GM18861 (cell line): ENCODE results near the gene STARD13.
"Not testable (repeated sequence)": the region's sequence is repeated elsewhere in the genome, so short reads cannot be mapped to it uniquely, and the experiment has no call there.

Experiments
- ATAC-seq: cut with Tn5 transposase; IDR thresholded peaks from one replicate; pipeline ENCODE4 v1.9.1; 2021; ENCODE audit not compliant: unreplicated experiment

The STARD13 gene

DNA sequence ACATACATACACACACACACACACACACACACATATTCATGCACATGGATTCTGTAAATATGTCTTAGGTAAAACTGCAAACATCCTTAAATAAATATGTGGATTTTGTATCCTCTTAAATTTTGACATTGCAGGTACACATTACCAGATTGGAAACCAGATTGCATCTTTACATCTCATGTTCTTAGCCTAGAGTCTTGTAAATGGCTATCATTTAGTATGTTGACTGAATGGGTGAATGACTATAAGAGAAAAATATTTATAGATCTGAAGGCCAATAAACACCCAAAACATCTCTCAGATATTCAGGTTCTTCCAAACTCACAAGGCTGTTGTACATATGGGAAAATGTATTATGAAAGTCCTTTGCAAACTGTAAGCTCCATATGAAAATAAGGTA is 104.3 kb downstream of the STARD13 start:
- no peak for ATAC-seq

DNA sequence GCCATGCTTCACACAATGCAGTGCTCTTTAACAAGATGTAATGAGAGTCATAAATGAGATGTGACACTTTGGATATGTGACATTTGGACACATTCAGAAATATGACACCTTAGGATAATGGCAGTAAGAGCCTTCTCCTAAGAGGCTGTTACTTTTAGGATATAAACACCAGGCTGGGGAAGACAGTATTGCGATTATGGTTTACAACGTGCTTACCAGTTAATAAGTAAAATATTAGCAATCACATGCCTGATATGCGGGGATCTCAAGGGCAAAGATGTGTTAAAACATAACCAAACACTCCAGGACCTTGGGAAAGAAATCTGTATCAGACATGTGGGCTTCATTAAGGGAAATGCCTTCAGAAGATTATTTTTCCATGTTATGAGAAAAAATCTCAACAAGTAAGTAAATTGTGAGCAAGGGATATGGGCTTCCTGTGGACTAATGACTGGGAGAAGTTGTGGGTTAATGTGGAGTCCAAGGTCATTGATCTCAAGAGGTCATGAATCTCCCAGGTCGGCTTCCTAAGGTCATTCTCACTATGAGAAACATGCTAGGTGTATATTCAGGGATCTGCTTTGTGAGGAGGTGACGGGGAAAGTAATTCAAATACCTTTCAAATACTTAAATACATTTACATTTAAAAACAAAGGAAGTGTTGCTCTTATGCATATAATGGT is 105.3 kb downstream of the STARD13 start:
- no peak for ATAC-seq

- no peak for ATAC-seq
Observed at GRCh38 chr13:33179463-33179862, 106.1 kb downstream of the STARD13 start.

DNA sequence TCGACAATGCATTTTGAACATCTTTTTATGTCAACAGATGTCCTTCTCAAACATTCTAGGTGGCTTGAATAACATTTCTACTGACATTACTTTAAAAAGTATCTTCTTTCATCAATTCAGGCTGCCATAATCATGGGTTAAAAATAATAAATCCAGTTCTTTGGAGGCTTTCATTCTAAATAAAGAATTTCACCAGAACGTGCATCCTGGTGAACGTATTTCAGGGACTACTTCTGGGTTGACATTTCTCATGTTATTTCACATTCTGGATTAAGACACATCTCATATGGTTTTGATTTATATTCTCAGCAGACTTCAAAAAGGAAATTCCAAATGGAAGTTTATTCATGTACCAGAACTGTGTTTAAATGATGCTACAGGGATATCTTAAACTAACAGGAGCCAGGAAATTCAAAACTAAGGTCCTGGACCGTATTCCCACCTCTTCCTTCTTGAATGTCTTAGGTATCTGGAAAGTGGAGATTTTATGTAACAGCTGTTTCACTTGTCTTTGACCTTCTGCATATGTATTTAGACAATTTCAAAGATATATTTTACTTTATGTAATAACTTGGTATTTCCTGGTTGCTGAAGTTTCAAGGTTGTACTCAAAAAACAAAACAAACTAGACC is 107.2 kb downstream of the STARD13 start:
- no peak for ATAC-seq

DNA sequence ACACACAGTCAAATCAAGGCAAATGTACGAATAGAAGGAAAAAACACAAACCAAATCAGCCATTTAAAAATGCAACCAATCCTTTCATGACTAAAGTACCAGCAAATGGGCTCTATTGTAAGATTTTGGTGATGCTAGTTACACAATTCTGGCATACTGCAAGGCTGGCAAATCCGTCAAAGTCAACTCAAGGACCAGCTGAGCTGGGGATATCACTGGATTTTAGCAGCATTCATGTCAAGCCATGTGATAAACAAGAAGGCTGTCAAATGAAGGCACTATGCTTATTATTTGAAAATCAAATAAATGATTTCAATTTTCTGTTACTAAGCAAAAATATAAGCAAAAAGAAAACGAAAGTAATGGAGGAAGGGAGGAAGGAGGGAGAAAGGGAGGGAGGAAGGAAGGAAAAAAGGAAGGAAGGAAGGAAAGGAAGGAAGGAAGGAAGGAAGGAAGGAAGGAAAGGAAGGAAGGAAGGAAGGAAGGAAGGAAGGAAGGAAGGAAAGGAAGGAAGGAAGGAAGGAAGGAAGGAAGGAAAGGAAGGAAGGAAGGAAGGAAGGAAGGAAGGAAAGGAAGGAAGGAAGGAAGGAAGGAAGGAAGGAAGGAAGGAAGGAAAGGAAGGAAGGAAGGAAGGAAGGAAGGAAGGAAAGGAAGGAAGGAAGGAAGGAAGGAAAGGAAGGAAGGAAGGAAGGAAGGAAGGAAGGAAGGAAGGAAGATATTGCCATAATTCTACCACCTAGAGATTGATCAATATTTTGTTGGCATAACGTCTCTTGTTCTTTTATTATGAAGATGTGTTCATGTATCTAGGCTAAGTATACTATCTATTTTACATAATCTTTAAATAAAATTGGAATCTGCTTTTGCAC is 108.0 kb downstream of the STARD13 start:
- not testable (repeated sequence) for ATAC-seq

GRCh38 chr13:33176526-33176925 is 109.0 kb downstream of the STARD13 start:
- ATAC-seq, result no peak

DNA sequence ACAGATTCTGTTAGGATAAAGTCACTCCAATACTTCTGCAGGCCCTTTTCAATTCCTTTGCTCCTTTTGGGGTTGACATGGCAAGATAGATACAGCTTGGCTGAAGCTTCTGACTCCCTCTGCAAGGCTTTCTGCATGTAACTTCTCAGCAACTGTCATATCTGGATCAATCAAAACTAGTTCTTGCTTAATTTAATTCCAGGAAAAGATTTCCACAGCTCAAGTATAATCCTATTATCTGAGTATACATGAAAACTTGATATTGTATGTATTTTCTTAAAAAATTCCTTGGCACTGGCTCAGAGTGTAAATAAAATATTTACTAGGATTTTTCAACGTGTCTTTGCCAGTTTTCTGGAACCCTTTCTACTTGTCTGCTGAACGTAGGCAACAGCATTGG is 109.6 kb downstream of the STARD13 start:
- ATAC-seq, result no peak

- ATAC-seq, result no peak
Observed at GRCh38 chr13:33174931-33175330, 110.6 kb downstream of the STARD13 start.

- no peak for ATAC-seq
Observed at GRCh38 chr13:33174491-33174890, 111.1 kb downstream of the STARD13 start.

GRCh38 chr13:33172911-33173310 is 112.6 kb downstream of the STARD13 start:
- ATAC-seq, result no peak

GRCh38 chr13:33172400-33172799 is 113.2 kb downstream of the STARD13 start:
- no peak for ATAC-seq

- no peak for ATAC-seq
Observed at GRCh38 chr13:33169273-33169980, 116.1 kb downstream of the STARD13 start.

GRCh38 chr13:33168321-33168960 is 117.1 kb downstream of the STARD13 start:
- no peak for ATAC-seq

GRCh38 chr13:33167491-33167890 is 118.1 kb downstream of the STARD13 start:
- ATAC-seq, result no peak

- no peak for ATAC-seq
Observed at GRCh38 chr13:33165787-33166186, 119.8 kb downstream of the STARD13 start.

- ATAC-seq, result no peak
Observed at GRCh38 chr13:33164331-33164730, 121.2 kb downstream of the STARD13 start.

DNA sequence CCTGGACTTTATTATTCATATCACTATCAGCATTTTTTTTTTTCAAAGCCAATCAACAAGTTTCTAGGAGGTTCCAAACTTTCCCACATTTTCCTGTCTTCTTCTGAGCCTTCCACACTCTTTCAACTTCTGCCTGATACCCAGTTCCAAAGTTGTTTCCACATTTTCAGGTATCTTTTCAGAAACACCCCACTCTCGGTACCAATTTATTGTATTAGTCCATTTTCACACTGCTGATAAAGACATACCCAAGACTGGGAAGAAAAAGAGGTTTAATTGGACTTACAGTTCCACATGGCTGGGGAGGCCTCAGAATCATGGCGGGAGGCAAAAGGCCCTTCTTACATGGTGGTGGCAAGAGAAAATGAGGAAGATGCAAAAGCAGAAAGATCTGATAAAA is 122.8 kb downstream of the STARD13 start:
- not testable (repeated sequence) for ATAC-seq

- ATAC-seq, result no peak
Observed at GRCh38 chr13:33158816-33159215, 126.7 kb downstream of the STARD13 start.

DNA sequence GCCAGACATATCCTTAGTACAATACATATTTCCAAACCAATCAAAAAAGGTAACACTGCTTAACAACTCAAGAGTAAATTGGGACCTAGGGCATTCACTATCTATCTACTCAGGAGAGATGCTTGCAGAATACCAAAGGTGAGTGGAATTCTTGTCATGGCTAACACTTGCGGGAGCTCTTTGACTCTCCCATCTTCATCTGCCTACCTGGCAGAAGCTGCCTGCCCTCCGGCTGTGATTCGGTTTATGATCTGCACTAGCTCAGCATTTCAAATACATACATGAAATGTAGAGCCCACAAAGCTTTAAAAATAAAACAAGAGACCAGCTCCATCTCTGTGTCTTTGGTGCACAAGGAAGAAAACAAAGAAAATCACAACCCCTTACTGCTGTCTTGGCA is 127.3 kb downstream of the STARD13 start:
- no peak for ATAC-seq

DNA sequence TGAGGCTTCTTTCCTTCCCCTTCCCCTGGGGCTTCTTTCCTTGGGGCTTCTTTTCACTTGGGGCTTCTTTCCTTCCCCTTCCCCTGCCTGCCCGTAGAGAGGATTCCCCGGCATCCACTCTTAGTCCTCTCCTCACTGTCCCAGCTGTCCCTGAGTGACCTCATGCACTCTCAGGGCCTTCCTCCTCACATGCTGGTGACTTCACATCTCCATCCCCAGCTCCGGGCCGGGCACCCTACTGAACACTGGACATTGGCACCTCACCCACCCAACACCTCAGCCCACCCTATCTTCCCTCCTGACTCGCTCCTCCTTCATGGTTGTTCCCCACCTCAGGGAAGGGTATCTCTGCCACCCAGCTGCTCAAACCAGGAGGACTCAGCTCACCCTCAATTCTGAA is 130.6 kb downstream of the STARD13 start:
- no peak for ATAC-seq
